HK-2 (cell line): ENCODE measurements around the gene SLC25A19.
"Not testable (repeated sequence)": the region's sequence is repeated elsewhere in the genome, so short reads cannot be mapped to it uniquely, and the experiment has no call there.

Experiments used
- DNase-seq: peaks from one replicate; pipeline ENCODE4 v3.0.0-alpha.2; 2018; ENCODE audit not compliant: unreplicated experiment

The SLC25A19 gene

DNA sequence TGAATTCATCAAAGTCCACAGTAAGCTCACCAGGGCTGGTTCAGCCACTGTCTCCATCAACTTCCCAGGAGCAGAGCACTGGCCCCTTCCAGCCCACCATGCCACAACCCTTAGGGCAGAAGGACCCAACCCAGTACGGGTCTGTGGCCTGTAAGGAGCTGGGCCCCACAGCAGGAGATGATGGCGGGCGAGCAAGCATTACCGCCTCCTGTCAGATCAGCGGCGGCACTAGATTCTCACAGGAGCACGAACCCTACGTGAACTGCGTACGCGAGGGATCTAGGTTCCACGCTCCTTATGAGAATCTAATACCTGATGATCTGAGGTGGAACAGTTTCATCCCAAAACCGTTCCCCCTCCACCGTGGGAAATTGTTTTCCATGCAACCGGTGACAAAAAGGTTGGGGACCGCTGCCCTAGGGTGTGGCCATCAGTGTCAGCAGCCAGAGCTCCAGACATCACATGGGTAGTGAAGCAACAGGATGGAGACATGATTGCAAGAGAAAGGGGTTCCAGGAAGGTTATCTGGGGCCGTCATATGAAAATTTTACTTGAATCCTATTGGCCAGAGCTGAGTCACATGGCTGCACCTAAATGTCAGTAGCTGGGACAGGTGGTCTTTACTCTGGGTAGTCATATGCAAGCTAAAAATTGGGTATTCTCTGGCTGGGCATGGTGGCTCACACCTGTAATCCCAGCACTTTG lies 12.4 kb upstream of the SLC25A19 start:
- no peak for DNase-seq

- DNase-seq, result no peak
Measured at GRCh38 chr17:75301049-75301448, 11.8 kb upstream of the SLC25A19 start.

GRCh38 chr17:75300280-75300679 lies 11.0 kb upstream of the SLC25A19 start:
- DNase-seq, result no peak

DNA sequence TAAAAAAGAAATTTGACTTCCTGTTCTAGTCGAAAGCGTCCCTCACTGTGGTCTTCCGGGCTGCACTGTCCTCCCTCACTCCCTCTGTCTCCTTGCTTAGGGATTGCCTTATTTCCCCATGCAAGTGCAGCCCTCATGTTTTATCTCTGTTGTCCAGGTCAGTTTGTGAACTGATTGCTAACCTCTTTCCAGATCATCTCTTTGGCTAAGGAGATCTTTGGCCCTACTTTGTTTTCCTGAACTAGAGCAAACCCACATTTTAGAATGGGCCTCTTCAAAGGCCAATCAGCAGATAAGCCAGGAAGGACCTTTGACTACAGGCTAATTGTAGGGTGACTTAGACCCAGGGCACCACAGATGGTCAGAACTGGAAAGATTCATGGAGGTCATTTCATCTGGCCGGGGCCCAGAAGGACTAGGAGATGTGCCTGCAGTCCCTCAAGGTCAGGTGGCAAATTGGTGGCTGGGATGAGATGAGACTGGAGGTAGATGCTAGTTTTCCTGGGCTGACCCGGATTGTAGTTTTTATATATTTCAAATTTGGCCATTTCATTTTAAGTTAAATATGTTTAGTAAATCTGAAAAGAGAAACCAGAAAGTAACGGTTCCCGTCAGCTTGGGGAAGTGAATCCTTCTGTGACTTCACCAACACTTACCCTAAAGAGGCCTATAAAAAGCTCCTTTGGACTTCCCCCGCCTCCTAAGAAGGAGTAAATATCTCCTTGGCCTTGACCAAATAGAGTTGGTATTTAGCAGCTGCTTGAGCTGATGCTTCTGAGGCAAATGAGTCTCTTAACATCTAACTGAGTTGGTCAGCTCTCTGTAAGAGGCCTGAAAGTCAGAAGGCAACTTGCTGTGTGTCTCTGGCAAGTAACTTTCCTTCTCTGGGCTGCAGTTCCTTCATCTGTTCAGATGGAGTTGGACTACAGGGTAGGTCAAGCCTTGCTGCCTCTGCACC lies 6.2 kb upstream of the SLC25A19 start:
- no peak for DNase-seq

GRCh38 chr17:75292810-75293448 lies 3.7 kb upstream of the SLC25A19 start:
- not testable (repeated sequence) for DNase-seq

DNA sequence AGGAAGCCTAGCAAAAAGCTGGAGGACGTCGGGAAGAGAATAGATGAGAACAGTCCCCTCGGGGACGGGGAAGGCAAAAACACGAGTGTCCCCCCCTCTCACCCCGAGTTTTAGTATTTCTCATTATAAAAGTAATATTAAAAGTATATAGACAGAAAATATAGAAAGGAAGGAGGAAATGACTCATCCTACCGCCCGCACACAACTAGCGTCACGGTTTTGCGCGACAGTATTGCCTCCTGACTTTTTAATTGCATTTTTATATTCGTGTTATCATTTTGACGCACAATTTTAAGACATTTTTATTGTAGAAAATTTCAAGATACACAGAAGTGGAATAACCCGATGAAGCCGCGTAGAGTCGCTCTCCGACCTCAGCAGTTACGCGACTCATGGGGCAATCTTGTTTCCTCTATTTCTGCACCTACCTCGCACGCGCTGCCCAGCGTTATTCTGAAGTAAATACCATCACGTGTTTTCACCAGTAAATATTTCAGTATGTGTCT lies 652 bp upstream of the SLC25A19 start:
- DNase-seq, result no peak

- DNase-seq, result peak; percentile 55
Measured at GRCh38 chr17:75288770-75289114, 491 bp downstream of the SLC25A19 start.

- no peak for DNase-seq
Measured at GRCh38 chr17:75288359-75288758, 874 bp downstream of the SLC25A19 start.

DNA sequence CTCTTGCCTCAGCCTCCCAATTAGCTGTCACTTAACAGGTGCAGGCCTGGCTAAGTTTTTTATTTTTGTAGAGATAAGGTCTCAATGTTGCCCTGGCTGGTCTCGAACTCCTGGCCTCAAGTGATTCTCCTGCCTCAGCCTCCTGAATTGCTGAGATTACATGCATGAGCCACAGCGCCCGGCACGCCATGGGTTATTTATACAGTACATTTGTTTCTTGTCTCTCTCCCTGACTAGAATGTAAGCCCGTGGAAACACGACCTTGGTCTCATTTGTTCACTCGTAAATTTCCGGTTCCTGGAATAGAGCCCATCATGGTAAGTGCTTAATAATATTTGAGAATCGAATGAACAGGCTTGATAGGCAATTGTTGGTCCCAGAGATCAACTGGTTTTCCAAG lies 2.0 kb downstream of the SLC25A19 start:
- no peak for DNase-seq

- no peak for DNase-seq
Measured at GRCh38 chr17:75285123-75285522, 4.1 kb downstream of the SLC25A19 start.

- DNase-seq, result not testable (repeated sequence)
Measured at GRCh38 chr17:75280189-75280588, 9.0 kb downstream of the SLC25A19 start.

DNA sequence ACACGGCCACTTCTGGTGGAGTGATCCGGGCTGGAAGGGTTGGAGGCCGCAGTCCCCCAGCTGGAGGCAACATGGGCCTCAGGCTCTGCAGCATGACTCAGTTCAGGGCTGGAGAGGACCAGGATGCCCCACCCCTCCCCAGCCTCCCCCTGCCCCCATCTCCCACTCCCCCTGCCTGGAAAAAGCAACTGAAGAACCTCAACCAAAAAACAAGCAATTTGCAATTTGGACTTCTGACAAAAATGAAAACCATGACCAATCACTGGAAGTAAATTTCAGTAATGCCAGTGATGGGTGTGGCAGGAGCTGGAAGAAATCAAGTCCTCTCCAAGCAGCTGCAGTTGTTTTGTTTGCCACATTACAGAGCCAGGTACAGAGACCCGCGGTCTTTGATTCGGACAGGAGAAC lies 11.6 kb downstream of the SLC25A19 start:
- no peak for DNase-seq

- DNase-seq, result no peak
Measured at GRCh38 chr17:75273977-75274708, 15.1 kb downstream of the SLC25A19 start.

DNA sequence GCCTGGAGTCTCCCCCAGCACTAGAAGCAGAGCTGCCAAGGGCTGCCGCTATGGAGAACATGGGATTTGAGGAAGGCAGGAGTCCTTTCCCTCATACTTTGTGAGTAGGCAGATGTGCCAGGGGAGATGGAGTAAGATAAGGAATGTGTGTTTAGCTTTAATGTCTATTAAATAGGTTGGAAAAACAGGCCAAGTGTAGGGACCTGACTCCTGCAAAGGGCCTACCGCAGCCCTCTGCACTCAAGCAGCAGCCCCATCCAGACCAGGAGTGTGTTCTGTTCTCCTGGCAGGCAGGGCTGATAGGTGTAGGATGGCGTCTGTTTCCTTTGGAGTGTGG lies 16.4 kb downstream of the SLC25A19 start:
- no peak for DNase-seq

- DNase-seq, result no peak
Measured at GRCh38 chr17:75271955-75272847, 17.0 kb downstream of the SLC25A19 start.

DNA sequence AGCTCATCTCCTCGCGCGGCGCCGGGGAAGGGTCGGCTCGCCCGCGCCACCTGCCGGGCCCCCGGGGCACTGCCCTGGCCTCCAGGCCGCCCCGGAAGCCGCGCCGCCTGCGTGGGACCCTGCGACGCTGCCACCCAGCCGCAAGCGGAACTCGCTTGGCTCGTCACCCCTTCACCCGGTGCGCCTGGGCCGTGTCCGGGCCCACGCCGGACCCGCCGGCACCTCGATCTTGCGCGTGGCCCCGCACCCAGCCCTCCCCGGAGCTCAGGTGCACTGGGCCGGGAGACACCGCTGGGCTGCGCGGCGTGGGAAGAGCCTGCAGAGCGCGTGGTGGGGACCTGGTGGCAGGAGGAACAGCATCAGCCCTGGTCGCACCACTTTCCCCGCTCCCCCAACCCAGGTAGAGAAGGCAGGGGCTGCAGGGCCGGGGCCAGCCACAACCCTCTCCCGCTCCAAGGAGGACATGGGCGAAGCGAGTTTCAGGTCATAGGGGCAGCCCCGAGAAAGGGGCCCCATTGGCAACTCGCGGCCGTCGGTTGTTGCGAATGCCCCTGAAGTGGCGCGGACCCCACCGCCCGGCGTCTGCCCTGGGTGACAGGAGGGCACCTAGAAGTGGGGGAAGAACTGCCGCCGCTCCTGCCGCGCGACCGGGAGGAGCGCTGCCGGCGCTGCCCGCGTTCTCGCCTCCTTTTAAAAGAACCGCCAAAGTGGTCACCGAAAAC lies 17.8 kb downstream of the SLC25A19 start:
- DNase-seq, result peak; percentile 82

- DNase-seq, result no peak
Measured at GRCh38 chr17:75270966-75271232, 18.3 kb downstream of the SLC25A19 start, which contains the start of gene MIF4GD. TSS of gene MIF4GD (minus strand) at chr17:75271231. CDS start at chr17:75270195, 1,036 bp downstream.

GRCh38 chr17:75270218-75270965 lies 18.8 kb downstream of the SLC25A19 start:
- DNase-seq, result peak; percentile 79

- no peak for DNase-seq
Measured at GRCh38 chr17:75269844-75270217, 19.4 kb downstream of the SLC25A19 start.
